ENCODE data around the gene RTKN2. TPM values are rescaled to one million over a fixed set of nuclear protein-coding genes. Genes with fewer than 3 reads are reported as not detected.

The RTKN2 gene
- total RNA-seq, 4 donors from 2014 or later: 0.30 TPM; not detected in 3

DNA sequence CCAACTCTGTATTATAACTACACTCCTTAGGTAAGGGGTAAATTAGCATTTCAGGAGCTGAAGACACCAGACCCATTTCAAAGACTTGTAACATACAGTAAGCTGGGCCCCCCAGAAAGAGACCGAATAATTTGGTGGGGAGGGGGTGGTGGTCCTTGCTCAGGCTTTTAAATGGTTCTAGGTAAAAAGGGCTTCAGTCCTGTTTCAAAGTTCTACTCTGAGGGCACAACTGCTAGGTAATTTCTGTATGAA, 73.0 kb downstream of the RTKN2 start:
- Histone ChIP-seq H3K4me1 (peaks cover 0 to 26% (median 4%) of the 10 kb centered on the region in 4 donors), H3K27ac (no peak overlapping the region), H3K9me3 (no peaks in the 10 kb centered on the region), H3K4me3 (no peak overlapping the region), H3K27me3 (no peaks in the 10 kb centered on the region), H3K36me3 (no peaks in the 10 kb centered on the region)
- no peak for DNase-seq (ENCODE audit: low spot score in 2 of 2)
- WGBS, 2 donors: 72 to 75% methylated on average over 1 of the region's 1 CpG
- TF ChIP-seq, protein P1, sequence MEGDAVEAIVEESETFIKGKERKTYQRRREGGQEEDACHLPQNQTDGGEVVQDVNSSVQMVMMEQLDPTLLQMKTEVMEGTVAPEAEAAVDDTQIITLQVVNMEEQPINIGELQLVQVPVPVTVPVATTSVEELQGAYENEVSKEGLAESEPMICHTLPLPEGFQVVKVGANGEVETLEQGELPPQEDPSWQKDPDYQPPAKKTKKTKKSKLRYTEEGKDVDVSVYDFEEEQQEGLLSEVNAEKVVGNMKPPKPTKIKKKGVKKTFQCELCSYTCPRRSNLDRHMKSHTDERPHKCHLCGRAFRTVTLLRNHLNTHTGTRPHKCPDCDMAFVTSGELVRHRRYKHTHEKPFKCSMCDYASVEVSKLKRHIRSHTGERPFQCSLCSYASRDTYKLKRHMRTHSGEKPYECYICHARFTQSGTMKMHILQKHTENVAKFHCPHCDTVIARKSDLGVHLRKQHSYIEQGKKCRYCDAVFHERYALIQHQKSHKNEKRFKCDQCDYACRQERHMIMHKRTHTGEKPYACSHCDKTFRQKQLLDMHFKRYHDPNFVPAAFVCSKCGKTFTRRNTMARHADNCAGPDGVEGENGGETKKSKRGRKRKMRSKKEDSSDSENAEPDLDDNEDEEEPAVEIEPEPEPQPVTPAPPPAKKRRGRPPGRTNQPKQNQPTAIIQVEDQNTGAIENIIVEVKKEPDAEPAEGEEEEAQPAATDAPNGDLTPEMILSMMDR (IDR thresholded peaks at IDR 0.05): no peak
- TF ChIP-seq EP300 (IDR thresholded peaks at IDR 0.05): no peak
- no peak for TF ChIP-seq POLR2A (IDR thresholded peaks at IDR 0.05)

DNA sequence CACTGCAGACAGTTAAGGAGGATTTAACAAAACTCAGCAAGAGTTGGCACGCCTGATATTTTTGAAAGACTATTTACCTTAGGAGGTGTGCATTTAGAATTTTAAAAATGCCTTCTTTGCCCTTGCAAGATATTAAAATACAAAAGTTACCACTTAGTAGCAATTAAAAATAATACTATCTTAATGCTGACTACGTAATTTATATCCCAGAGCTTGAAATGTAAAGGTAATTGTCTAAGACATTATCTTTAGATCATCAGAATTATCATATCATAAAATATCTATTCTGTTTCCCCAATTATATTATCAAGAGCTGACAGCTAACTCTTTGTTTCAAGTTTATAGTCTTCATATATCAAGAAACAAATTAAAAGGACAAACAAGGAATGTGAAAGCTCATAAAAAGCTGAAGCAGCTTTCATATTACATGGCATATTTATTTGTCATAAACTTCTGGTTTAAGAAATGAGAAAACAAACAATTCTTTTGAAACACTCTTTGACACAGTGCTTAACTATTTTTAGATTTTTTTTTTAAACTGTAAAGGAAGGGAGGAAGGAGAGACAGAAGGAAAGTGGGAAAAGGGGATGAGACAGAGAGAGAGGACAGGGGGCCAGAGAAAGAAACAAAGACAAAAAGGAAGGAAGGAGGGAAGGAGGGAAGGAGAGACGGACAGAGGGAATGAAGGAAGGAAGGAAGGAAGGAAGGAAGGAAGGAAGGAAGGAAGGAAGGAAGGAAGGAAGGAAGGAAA, 73.5 kb downstream of the RTKN2 start:
- no peak for DNase-seq (ENCODE audit: low spot score in 2 of 2)
- Histone ChIP-seq H3K27me3 (no peaks in the 10 kb centered on the region), H3K4me1 (peaks cover 0 to 26% (median 4%) of the 10 kb centered on the region in 4 donors), H3K9me3 (no peaks in the 10 kb centered on the region), H3K36me3 (no peaks in the 10 kb centered on the region), H3K27ac (no peak overlapping the region), H3K4me3 (no peak overlapping the region)
- WGBS, 2 donors: 82% methylated on average over 3 of the region's 3 CpGs
- TF ChIP-seq, protein P1 (IDR thresholded peaks at IDR 0.05): no peak
- no peak for TF ChIP-seq POLR2A (IDR thresholded peaks at IDR 0.05)
- no peak for TF ChIP-seq EP300 (IDR thresholded peaks at IDR 0.05)

DNA sequence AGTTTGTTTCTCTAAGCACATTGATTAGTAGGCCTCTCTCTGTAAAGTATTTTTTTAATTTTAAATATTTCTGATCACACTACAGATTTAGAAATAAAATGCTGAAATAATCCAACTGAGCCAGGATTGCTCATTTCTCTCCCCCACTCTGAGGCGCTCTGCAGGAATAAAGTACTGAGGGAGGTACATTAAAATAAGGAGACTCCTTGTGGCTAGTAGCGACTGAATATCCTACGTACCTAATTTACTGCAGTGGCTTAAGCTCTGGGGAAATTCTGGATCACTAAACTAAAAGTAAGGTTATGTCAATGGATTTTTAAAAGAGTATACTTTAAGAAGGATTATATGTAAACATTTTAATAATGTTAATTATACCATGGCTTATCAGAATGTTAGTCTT, 75.2 kb downstream of the RTKN2 start:
- no peaks in the 10 kb centered on the region for H3K36me3 ChIP-seq
- H3K27me3 ChIP-seq: no peaks in the 10 kb centered on the region
- peaks cover 0 to 26% (median 4%) of the 10 kb centered on the region in 4 donors for H3K4me1 ChIP-seq
- no peak for DNase-seq (ENCODE audit: low spot score in 2 of 2)
- H3K4me3 ChIP-seq: no peak overlapping the region
- 94 to 95% methylated on average over 3 of the region's 3 CpGs for WGBS, 2 donors
- no peak overlapping the region for H3K27ac ChIP-seq
- no peaks in the 10 kb centered on the region for H3K9me3 ChIP-seq
- TF ChIP-seq EP300 (IDR thresholded peaks at IDR 0.05) (no peak), POLR2A (IDR thresholded peaks at IDR 0.05) (no peak)
- TF ChIP-seq, protein P1 (IDR thresholded peaks at IDR 0.05): no peak

DNA sequence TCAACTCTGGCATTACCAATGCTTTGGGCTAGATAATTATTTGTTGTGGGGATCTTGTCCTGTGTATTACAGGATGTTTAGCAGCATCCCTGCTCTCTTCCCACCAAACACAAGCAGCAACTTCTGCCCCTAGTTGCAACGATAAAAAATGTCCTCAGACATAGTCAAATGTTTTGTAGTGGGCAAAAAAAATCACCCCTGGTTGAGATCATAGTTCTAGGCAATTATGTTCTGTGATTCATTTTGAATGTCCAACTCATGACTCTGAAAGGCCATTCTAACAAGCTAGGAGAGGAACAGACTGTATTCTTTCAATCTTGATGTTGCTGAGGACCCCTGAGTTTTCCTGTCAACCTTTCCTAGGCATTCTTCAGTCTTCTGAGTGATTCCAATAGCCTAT, 79.5 kb downstream of the RTKN2 start:
- DNase-seq (ENCODE audit: low spot score in 2 of 2): no peak
- H3K9me3 ChIP-seq: no peaks in the 10 kb centered on the region
- TF ChIP-seq, protein P1 (IDR thresholded peaks at IDR 0.05): no peak
- H3K27me3 ChIP-seq: no peaks in the 10 kb centered on the region
- WGBS, 2 donors: 67 to 76% methylated on average over 1 of the region's 1 CpG
- H3K36me3 ChIP-seq: no peaks in the 10 kb centered on the region
- H3K4me1 ChIP-seq: peaks cover 0 to 8% (median 0%) of the 10 kb centered on the region in 4 donors
- H3K27ac ChIP-seq: no peak overlapping the region
- H3K4me3 ChIP-seq: no peak overlapping the region

DNA sequence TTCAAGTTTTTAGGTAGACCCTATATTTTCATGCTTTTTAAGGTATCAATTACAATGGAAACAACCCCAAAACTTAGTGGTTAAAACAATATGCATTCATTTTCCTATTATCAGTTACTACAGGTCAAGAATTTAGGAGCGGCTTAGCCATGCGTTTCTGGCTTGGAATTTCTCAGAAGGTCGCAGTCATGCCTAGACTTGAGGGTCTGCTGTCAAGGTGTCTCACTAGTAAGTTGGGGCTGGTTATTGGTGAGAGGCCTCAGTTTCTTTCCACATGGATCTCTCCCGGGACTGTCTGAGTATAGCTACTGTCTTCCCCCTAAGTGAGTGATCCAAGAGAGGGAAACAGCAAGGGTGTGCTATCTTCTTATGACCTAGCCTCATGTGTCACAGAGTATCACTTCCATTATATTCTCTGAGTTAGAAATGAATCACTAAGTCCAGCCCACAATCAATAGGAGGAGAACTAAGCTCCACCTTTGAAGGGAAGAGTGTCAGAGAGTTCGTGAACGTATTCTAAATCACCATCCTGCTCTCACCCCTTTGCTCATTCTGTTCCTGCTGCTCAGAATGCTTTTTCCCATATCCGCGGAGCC, 80.5 kb downstream of the RTKN2 start:
- TF ChIP-seq, protein P1 (IDR thresholded peaks at IDR 0.05): no peak
- no peak for TF ChIP-seq EP300 (IDR thresholded peaks at IDR 0.05)
- no peak for TF ChIP-seq POLR2A (IDR thresholded peaks at IDR 0.05)
- Histone ChIP-seq H3K4me3 (no peak overlapping the region), H3K4me1 (peaks cover 0 to 8% (median 0%) of the 10 kb centered on the region in 4 donors), H3K27me3 (no peaks in the 10 kb centered on the region), H3K36me3 (no peaks in the 10 kb centered on the region), H3K9me3 (no peaks in the 10 kb centered on the region), H3K27ac (no peak overlapping the region)
- DNase-seq (ENCODE audit: low spot score in 2 of 2): no peak
- 85 to 97% methylated on average over 8 of the region's 8 CpGs for WGBS, 2 donors
